Hepatocyte (in vitro differentiated cells): ENCODE results near the gene WDR17. TPM values are rescaled to one million over a fixed set of nuclear protein-coding genes. Genes with fewer than 3 reads are reported as not detected.

Experiments used
- DNase-seq: peaks from one replicate; pipeline ENCODE4 v3.0.0-alpha.2; 2016; ENCODE audit warnings: low spot score
- H2AFZ ChIP-seq: fragments of 200-600 bp; sonication (generic); 2 replicates; pipeline ENCODE4 v1.6.0; 2016; ENCODE audit warnings: antibody characterized with exemption, mild to moderate bottlenecking
- H3K27ac ChIP-seq: fragments of 200-600 bp; sonication (generic); 2 replicates; pipeline ENCODE4 v1.5.1; 2016; ENCODE audit warnings: mild to moderate bottlenecking
- H3K27me3 ChIP-seq: fragments of 200-600 bp; sonication (generic); 2 replicates; pipeline ENCODE4 v1.6.1; 2016
- H3K36me3 ChIP-seq: fragments of 200-600 bp; sonication (generic); replicated peaks from 2 replicates; pipeline ENCODE4 v1.5.1; 2016; ENCODE audit warnings: low read depth; ENCODE audit not compliant: insufficient read depth
- H3K4me1 ChIP-seq: fragments of 200-600 bp; sonication (generic); 2 replicates; pipeline ENCODE4 v1.5.1; 2016; ENCODE audit warnings: mild to moderate bottlenecking, moderate library complexity; ENCODE audit not compliant: insufficient read depth
- H3K4me2 ChIP-seq: fragments of 200-600 bp; sonication (generic); 2 replicates; pipeline ENCODE4 v1.6.0; 2016
- H3K4me3 ChIP-seq: fragments of 200-600 bp; sonication (generic); 2 replicates; pipeline ENCODE4 v1.5.1; 2016; ENCODE audit warnings: mild to moderate bottlenecking
- H3K79me2 ChIP-seq: fragments of 200-600 bp; sonication (generic); 2 replicates; pipeline ENCODE4 v1.6.0; 2017; ENCODE audit warnings: mild to moderate bottlenecking
- H3K9me2 ChIP-seq: fragments of 200-600 bp; sonication (generic); replicated peaks from 2 replicates; pipeline ENCODE4 v1.6.0; 2017; ENCODE audit warnings: mild to moderate bottlenecking; ENCODE audit not compliant: insufficient read depth
- H3K9me3 ChIP-seq: fragments of 200-600 bp; sonication (generic); 2 replicates; pipeline ENCODE4 v1.5.1; 2016; ENCODE audit warnings: low read depth, mild to moderate bottlenecking
- H4K20me1 ChIP-seq: fragments of 200-600 bp; sonication (generic); 2 replicates; pipeline ENCODE4 v1.6.0; 2016; ENCODE audit warnings: mild to moderate bottlenecking; ENCODE audit not compliant: insufficient read depth, poor library complexity, severe bottlenecking
- EZH2 ChIP-seq: fragments of 200-600 bp; sonication (generic); IDR thresholded peaks from 2 replicates; pipeline ENCODE4 v1.6.1; 2016; ENCODE audit warnings: antibody characterized with exemption, mild to moderate bottlenecking, borderline replicate concordance
- EZH2phosphoT487 ChIP-seq: fragments of 200-600 bp; sonication (generic); IDR thresholded peaks from one replicate; pipeline ENCODE4 v1.6.1; 2018; ENCODE audit warnings: antibody characterized with exemption, mild to moderate bottlenecking, low read depth, moderate library complexity; ENCODE audit not compliant: unreplicated experiment, severe bottlenecking
- WGBS: methylation state at CpG from one replicate; pipeline ENCODE4 v1.1.6; 2016; ENCODE audit warnings: low lambda C conversion rate; ENCODE audit errors: missing lambda C conversion rate; 5-methylcytosine and 5-hydroxymethylcytosine counted together
- polyA plus RNA-seq: library from polyadenylated mRNA; unstranded; fragments of >200 nt; fragmentation: Nextera tagmentation; extraction: Ambion mirVana; gene quantifications from 2 replicates; pipeline ENCODE4 v1.2.1, GENCODE V29; 2016
- total RNA-seq: library from RNA; depleted of rRNA; stranded (reverse); fragments of >200 nt; gene quantifications from 2 replicates; pipeline ENCODE4 v1.2.3, GENCODE V29; 2014
- TF ChIP-seq, protein P1 (sequence below): fragments of 200-600 bp; sonication (generic); IDR thresholded peaks from 2 replicates; pipeline ENCODE4 v1.5.1; 2016; ENCODE audit warnings: antibody characterized with exemption, mild to moderate bottlenecking; ENCODE audit not compliant: poor library complexity

The WDR17 gene
- total and polyA plus RNA-seq, 2 experiments from 2014 or later = 0.63 to 1.1 TPM

DNA sequence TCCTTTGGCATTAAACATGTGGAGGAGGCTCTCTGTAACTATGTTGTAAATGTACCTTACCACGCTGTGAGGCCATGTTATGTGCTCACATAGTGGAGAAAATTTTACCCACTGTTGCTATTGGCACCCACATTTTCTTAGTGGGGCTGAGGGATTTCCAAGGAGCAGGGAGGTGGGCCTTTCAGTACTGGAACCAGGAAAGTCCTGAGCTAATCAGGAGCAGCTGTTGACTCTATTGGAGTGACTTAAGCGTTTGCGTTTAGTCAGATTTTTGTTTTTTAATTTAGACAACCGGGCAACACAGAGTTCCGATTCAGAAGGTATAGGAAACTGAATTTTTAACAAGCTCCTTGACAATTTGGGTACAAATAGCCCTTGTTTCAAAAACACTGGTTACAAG lies 30.7 kb upstream of the WDR17 start:
- no peaks in the 10 kb centered on the region for H3K4me1 ChIP-seq
- DNase-seq = no peak
- H3K27ac ChIP-seq = no peak overlapping the region
- WGBS = 65% methylated on average over 5 of the region's 5 CpGs
- H4K20me1 ChIP-seq = no peaks in the 10 kb centered on the region
- H3K9me2 ChIP-seq = no peaks in the 10 kb centered on the region
- no peaks in the 10 kb centered on the region for H3K9me3 ChIP-seq
- H3K36me3 ChIP-seq = no peaks in the 10 kb centered on the region
- no peak overlapping the region for H2AFZ ChIP-seq
- no peak overlapping the region for H3K4me2 ChIP-seq
- H3K79me2 ChIP-seq = no peaks in the 10 kb centered on the region
- TF ChIP-seq EZH2phosphoT487 = no peak
- TF ChIP-seq EZH2 = no peak
- TF ChIP-seq, protein P1, sequence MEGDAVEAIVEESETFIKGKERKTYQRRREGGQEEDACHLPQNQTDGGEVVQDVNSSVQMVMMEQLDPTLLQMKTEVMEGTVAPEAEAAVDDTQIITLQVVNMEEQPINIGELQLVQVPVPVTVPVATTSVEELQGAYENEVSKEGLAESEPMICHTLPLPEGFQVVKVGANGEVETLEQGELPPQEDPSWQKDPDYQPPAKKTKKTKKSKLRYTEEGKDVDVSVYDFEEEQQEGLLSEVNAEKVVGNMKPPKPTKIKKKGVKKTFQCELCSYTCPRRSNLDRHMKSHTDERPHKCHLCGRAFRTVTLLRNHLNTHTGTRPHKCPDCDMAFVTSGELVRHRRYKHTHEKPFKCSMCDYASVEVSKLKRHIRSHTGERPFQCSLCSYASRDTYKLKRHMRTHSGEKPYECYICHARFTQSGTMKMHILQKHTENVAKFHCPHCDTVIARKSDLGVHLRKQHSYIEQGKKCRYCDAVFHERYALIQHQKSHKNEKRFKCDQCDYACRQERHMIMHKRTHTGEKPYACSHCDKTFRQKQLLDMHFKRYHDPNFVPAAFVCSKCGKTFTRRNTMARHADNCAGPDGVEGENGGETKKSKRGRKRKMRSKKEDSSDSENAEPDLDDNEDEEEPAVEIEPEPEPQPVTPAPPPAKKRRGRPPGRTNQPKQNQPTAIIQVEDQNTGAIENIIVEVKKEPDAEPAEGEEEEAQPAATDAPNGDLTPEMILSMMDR = no peak
- no peaks in the 10 kb centered on the region for H3K27me3 ChIP-seq
- no peak overlapping the region for H3K4me3 ChIP-seq

DNA sequence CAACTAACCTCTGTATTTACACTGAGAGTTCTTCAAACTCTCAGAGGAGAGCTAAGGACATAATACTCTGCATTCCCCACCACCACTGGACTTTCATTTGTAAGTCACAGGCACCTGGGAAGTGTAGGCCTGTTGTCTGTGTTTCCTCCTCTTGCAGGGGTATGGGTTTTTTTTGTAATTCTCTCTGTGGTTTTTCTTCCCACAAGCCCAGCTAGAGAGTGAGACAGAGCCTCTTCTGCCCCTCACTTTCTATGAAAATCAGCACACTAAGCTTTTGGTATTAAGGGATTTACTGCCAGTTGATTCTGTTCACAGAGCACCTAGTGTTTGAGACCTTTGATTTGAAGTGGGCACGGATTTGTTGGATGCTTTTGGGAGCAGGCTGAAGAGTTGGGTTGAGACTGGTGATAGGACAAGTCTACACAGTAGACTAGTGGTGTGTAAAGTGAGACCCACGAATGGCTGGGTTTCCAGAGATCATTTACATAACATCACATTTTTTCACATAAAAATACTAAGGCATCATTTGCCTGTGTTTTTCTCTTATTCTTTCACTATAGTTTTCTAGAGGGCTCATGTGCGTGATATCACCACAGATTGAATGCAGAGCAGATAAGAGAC lies 28.9 kb upstream of the WDR17 start:
- no peaks in the 10 kb centered on the region for H3K9me3 ChIP-seq
- no peaks in the 10 kb centered on the region for H3K36me3 ChIP-seq
- no peaks in the 10 kb centered on the region for H3K9me2 ChIP-seq
- 74% methylated on average over 3 of the region's 3 CpGs for WGBS
- H3K4me1 ChIP-seq = no peaks in the 10 kb centered on the region
- H3K4me3 ChIP-seq = no peak overlapping the region
- no peak for DNase-seq
- H3K4me2 ChIP-seq = no peak overlapping the region
- TF ChIP-seq, protein P1 = no peak
- TF ChIP-seq EZH2 (no peak), EZH2phosphoT487 (no peak)
- no peak overlapping the region for H2AFZ ChIP-seq
- H3K27me3 ChIP-seq = no peaks in the 10 kb centered on the region
- no peak overlapping the region for H3K27ac ChIP-seq
- no peaks in the 10 kb centered on the region for H4K20me1 ChIP-seq
- H3K79me2 ChIP-seq = no peaks in the 10 kb centered on the region

DNA sequence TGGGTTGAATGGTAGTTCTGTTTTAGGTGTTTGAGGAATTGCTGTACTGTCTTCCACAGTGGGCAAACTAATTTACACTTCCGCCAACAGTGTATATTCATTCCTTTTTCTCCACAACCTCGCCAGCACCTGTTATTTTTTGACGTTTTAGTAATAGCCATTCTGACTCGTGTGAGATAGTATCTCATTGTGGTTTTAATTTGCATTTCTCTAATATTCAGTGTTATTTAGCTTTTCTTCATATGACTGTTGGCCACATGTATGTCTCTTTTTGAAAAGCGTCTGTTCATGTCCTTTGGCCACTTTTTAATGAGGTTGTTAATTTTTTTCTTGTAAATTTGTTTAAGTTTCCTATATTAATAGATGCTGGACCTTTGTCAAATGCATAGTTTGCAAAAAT lies 26.9 kb upstream of the WDR17 start:
- 92% methylated on average over 5 of the region's 5 CpGs for WGBS
- H3K27me3 ChIP-seq = no peaks in the 10 kb centered on the region
- no peak overlapping the region for H3K4me2 ChIP-seq
- no peak for TF ChIP-seq EZH2
- no peak for TF ChIP-seq EZH2phosphoT487
- TF ChIP-seq, protein P1 = no peak
- H3K9me3 ChIP-seq = no peaks in the 10 kb centered on the region
- H3K36me3 ChIP-seq = no peaks in the 10 kb centered on the region
- no peaks in the 10 kb centered on the region for H3K79me2 ChIP-seq
- H3K27ac ChIP-seq = no peak overlapping the region
- DNase-seq = no peak
- H3K4me3 ChIP-seq = no peak overlapping the region
- no peaks in the 10 kb centered on the region for H3K9me2 ChIP-seq
- H3K4me1 ChIP-seq = no peaks in the 10 kb centered on the region
- H2AFZ ChIP-seq = no peak overlapping the region
- H4K20me1 ChIP-seq = no peaks in the 10 kb centered on the region
